Fibroblast of pulmonary artery (primary cell): ENCODE measurements around the gene PRKG1.

Source experiments
- DNase-seq: peaks from one replicate; pipeline ENCODE4 v3.0.0-alpha.2; 2010; ENCODE audit warnings: low read depth
- H3K4me3 ChIP-seq: replicated peaks from 2 replicates; pipeline ENCODE4 v1.5.1; 2011; ENCODE audit warnings: low read depth, mild to moderate bottlenecking, control low read depth, low read length, moderate library complexity
- CTCF ChIP-seq: IDR thresholded peaks from 2 replicates; pipeline ENCODE4 v1.5.1; 2011; ENCODE audit warnings: mild to moderate bottlenecking, control low read depth, low read length, inconsistent platforms; ENCODE audit errors: missing control alignments

Gene PRKG1

DNA sequence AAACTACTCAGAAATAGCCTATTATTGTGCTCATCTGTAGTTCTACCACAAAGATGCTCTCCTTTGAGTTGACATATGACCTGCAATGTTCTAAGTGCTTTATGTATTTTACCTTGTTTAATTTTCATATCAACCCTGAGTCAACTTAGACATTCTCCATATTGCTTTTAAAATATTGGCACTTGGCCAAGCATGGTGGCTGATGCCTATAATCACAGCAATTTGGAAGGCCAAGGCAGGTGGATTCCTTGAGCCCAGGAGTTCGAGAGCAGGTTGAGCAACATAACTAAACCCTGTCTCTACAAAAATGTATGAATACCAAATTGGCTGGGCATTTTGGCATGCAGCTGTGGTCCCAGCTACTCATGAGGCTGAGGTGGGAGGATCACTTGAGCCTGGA lies 50.6 kb downstream of the PRKG1 start:
- TF ChIP-seq CTCF, result no peak
- H3K4me3 ChIP-seq, result no peak overlapping the region
- no peak for DNase-seq

DNA sequence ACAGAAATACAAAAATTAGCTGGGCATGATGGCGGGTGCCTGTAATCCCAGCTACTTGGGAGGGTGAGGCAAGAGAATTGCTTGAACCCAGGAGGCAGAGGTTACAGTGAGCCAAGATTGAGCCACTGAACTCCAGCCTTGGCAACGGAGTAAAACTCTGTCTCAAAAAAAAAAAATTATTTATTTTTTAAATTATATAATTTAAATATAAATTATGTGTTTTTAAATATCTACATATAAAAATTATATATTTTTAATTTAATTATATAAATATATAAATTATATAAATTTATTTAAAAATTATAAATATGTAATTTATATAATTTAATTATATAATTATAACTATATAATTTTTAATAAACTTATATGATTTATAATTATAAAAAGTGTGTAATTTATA lies 51.2 kb downstream of the PRKG1 start:
- no peak for DNase-seq
- H3K4me3 ChIP-seq, result no peak overlapping the region
- no peak for TF ChIP-seq CTCF

- no peak overlapping the region for H3K4me3 ChIP-seq
- no peak for TF ChIP-seq CTCF
- no peak for DNase-seq
Observed at GRCh38 chr10:51129946-51130544, 55.8 kb downstream of the PRKG1 start.

DNA sequence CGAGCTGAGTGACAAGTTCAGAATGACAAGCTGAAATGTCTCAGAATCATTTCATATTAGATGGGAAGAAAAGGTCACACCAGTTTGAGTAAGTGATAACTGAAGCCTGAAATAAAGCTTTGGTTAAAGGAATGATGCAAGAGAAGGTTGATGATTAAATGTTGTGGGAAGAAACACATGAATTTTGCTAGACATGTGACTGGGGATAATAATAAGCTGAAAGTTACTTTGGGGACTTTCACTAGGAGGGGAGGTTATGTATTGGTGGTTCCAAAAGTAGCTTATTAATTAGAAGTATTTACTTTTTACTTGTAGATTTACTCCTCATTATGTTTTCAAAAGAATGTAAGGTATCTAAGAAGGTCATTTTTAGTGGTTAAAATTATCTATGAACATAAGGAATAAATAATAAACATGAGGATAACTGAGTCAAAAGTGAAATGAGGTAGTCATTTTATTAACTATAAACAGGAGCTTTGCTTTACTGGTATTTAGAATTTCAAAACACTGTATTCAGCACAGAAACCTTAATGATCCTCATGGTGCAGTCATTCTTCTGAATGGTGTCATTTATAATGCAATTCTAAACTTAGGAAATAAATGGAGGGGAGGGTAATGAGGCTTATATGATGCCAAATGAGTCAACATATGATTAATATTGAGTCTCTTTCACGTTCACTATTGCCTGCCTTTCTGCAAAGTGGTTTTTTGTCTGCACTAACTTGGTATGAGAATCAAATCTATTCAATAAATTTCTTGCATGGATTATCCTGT lies 63.7 kb downstream of the PRKG1 start:
- peak; percentile 25 for DNase-seq
- no peak for TF ChIP-seq CTCF
- H3K4me3 ChIP-seq, result no peak overlapping the region

GRCh38 chr10:51139176-51139575 lies 64.9 kb downstream of the PRKG1 start:
- no peak for DNase-seq
- H3K4me3 ChIP-seq, result no peak overlapping the region
- TF ChIP-seq CTCF, result no peak

DNA sequence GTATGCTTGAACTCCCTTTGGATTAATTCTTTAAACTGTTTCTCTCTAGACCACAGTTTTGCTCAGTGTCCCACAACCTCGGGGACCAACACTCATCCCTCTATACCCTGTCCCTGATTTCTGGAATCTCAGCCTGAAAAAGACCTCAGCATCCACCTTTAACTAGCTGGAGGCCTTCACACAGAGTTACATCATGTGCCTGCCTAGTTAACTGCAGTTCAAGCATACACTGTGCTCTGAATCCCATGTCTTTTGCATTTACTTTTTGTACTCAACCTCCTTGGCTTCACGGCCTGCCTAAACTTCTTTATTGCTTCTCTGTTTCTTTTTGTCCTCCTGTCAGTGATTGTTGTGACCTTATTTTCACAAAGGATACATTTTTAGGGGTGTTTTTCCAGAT lies 66.7 kb downstream of the PRKG1 start:
- no peak for DNase-seq
- no peak for TF ChIP-seq CTCF
- no peak overlapping the region for H3K4me3 ChIP-seq
